BJ (cell line): ENCODE results near the gene GBP4. TPM values are rescaled to one million over a fixed set of nuclear protein-coding genes. Genes with fewer than 3 reads are reported as not detected.

Experiments used
- CTCF ChIA-PET: fragments of 350-600 bp; formaldehyde crosslinking; extraction: SDS; loops from one replicate; lab custom pipeline; 2021; ENCODE audit warnings: antibody characterized with exemption, inconsistent platforms; lab: Yijun Ruan, JAX
- POLR2A ChIA-PET: fragments of 300-600 bp; sonication (Branson Sonifier 250); formaldehyde crosslinking; extraction: SDS; loops from one replicate; lab custom pipeline; 2021; ENCODE audit warnings: antibody characterized with exemption; lab: Charles Lee
- DNase-seq: peaks from one replicate; pipeline ENCODE4 v3.0.0-alpha.2; 2011; ENCODE audit warnings: low read depth
- H3K27me3 ChIP-seq: 2 replicates; pipeline ENCODE4 v1.6.0; 2011; ENCODE audit warnings: low read length; ENCODE audit not compliant: control insufficient read depth, insufficient read depth
- H3K36me3 ChIP-seq: 2 replicates; pipeline ENCODE4 v1.5.1; 2011; ENCODE audit warnings: low read length; ENCODE audit not compliant: control insufficient read depth, insufficient read depth
- H3K4me3 ChIP-seq: 2 replicates; pipeline ENCODE4 v1.5.1; 2011; ENCODE audit warnings: low read depth, mild to moderate bottlenecking, control low read depth, low read length
- CTCF ChIP-seq: IDR thresholded peaks from 2 replicates; pipeline ENCODE4 v1.5.1; 2011; ENCODE audit warnings: low read depth, mild to moderate bottlenecking, control low read depth, inconsistent platforms, low read length, moderate library complexity; ENCODE audit not compliant: insufficient read depth
- polyA plus RNA-seq: library from polyadenylated mRNA; depleted of rRNA; stranded (reverse); fragments of >200 nt; gene quantifications from 2 replicates; pipeline ENCODE4 v1.2.3, GENCODE V29; 2011

Gene GBP4
- polyA plus RNA-seq, 1 experiment, result 1.2 TPM

- H3K4me3 ChIP-seq, result no peak overlapping the region
- no peaks in the 10 kb centered on the region for H3K27me3 ChIP-seq
- no peak for TF ChIP-seq CTCF
- no peaks in the 10 kb centered on the region for H3K36me3 ChIP-seq
- no peak for DNase-seq
- CTCF ChIA-PET, result no interaction called here
- POLR2A ChIA-PET, result no interaction called here
Observed at GRCh38 chr1:89165811-89166210, 32.9 kb downstream of the GBP4 start.

- CTCF ChIA-PET, result no interaction called here
- no peak for DNase-seq
- no peaks in the 10 kb centered on the region for H3K36me3 ChIP-seq
- POLR2A ChIA-PET, result no interaction called here
- no peak overlapping the region for H3K4me3 ChIP-seq
- no peaks in the 10 kb centered on the region for H3K27me3 ChIP-seq
- TF ChIP-seq CTCF, result no peak
Observed at GRCh38 chr1:89151047-89151446, 47.7 kb downstream of the GBP4 start.

DNA sequence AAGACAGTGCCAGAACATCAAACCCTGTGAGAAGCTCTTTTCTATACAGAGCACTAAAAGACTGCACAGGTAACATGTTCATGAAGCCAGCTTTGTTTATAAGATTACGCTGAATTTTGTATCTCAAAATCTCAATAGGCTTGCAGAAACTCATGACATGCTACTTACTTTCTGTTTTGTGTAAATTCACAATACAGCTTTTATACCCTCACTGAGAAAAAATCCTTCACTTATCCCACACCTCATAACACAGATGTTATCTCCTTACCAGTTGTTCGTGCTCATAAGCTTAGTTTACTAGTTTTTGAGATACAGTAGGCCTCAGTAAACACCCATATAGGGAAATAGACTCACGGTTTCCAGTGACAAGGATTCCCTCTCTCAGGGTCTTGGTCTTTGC is 48.8 kb downstream of the GBP4 start:
- H3K36me3 ChIP-seq, result no peaks in the 10 kb centered on the region

DNA sequence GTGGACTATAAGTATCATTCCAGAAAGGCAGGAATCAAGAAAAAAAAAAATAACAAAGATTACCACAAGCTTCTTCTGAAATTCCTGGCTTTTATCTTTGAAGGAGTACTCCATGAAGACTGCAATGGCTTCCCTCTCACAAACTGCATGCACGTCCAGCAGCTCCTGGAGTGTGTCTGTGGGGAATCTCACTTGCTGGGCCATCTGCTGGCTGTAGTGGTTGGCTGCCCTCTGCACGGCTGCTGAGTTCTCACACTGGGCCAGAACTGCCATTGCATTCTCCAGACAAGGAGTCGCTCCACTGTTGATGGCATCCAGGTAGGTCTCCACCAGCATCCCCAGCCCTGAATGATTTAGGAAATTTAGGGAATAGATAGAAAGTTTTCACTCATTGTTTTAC is 49.5 kb downstream of the GBP4 start:
- POLR2A ChIA-PET, result no interaction called here
- Histone ChIP-seq H3K4me3 (no peak overlapping the region), H3K36me3 (no peaks in the 10 kb centered on the region), H3K27me3 (no peaks in the 10 kb centered on the region)
- peak; percentile 48 for TF ChIP-seq CTCF
- no peak for DNase-seq
- CTCF ChIA-PET, result interaction anchor here (0.5 to 1.7 kb wide), 5 partner anchors 13 to 209 kb away, joined by 3 to 8 read pairs (median 3); no protein-coding TSS in a partner anchor

More for the DNA sequence above, 48.8 kb downstream of the GBP4 start:
- TF ChIP-seq CTCF, result no peak
- CTCF ChIA-PET, result interaction anchor here (1.2 to 1.7 kb wide), 2 partner anchors 12 to 151 kb away, joined by 4 to 8 read pairs; no protein-coding TSS in a partner anchor
- DNase-seq, result no peak
- POLR2A ChIA-PET, result no interaction called here
- Histone ChIP-seq H3K27me3 (no peaks in the 10 kb centered on the region), H3K4me3 (no peak overlapping the region)

- Histone ChIP-seq H3K27me3 (no peaks in the 10 kb centered on the region), H3K36me3 (no peaks in the 10 kb centered on the region), H3K4me3 (no peak overlapping the region)
- ChIA-PET CTCF (interaction anchor here (1.3 kb wide), 1 partner anchor 150 kb away, joined by 3 read pairs; no protein-coding TSS in a partner anchor), POLR2A (no interaction called here)
- no peak for DNase-seq
- TF ChIP-seq CTCF, result no peak
Observed at GRCh38 chr1:89147678-89148658, 50.8 kb downstream of the GBP4 start.
